Colonic mucosa (tissue), 4 donors: ENCODE results near the gene COMMD8. TPM values are rescaled to one million over a fixed set of nuclear protein-coding genes. Genes with fewer than 3 reads are reported as not detected.

Experiments used
- DNase-seq: peaks from one replicate; pipeline ENCODE4 v3.0.0-alpha.2; 2020
- H3K27ac ChIP-seq: fragments of 200-600 bp; one replicate; pipeline ENCODE4 v1.8.0; 2021
- H3K27me3 ChIP-seq: fragments of 200-600 bp; one replicate; pipeline ENCODE4 v1.8.0; 2021
- H3K36me3 ChIP-seq: fragments of 200-600 bp; one replicate; pipeline ENCODE4 v1.8.0; 2021
- H3K4me1 ChIP-seq: fragments of 200-600 bp; one replicate; pipeline ENCODE4 v1.8.0; 2021; ENCODE audit warnings: mild to moderate bottlenecking
- H3K4me3 ChIP-seq: fragments of 200-600 bp; one replicate; pipeline ENCODE4 v1.8.0; 2021
- H3K9ac ChIP-seq, 2 donors: one replicate each; pipeline ENCODE4 v1.7.0; 2013; ENCODE audit warnings: control low read depth in 2 of 2, low read depth in 2 of 2, low read length in 2 of 2
- H3K9me3 ChIP-seq: fragments of 200-600 bp; one replicate; pipeline ENCODE4 v1.8.0; 2021
- intact Hi-C: fragments of 100-400 bp; cut with DNase I; formaldehyde crosslinking; loops from one replicate; pipeline ENCODE4 v1.14.1; 2022
- total RNA-seq, 2 donors: library from RNA; stranded (reverse); fragmentation: NEBNext Ultra II Directional in 1 of 2; extraction: Animal tissue kit (Norgen Biotek cat#: 25700) in 1 of 2; gene quantifications; one replicate each; pipeline ENCODE4 v1.2.1, GENCODE V29; 2021
- TF ChIP-seq, protein P1 (sequence below): fragments of 200-600 bp; IDR thresholded peaks from one replicate; pipeline ENCODE4 v1.8.0; 2022; ENCODE audit warnings: antibody characterized with exemption, mild to moderate bottlenecking
- donor health status: healthy.
- donor health status: DM: no; HTN: no; CAD: no.
- donor health status: DM: no; HTN: no; CAD: no.

COMMD8 gene
- total RNA-seq, 2 donors from 2014 or later, result 18.6 to 21.8 TPM

DNA sequence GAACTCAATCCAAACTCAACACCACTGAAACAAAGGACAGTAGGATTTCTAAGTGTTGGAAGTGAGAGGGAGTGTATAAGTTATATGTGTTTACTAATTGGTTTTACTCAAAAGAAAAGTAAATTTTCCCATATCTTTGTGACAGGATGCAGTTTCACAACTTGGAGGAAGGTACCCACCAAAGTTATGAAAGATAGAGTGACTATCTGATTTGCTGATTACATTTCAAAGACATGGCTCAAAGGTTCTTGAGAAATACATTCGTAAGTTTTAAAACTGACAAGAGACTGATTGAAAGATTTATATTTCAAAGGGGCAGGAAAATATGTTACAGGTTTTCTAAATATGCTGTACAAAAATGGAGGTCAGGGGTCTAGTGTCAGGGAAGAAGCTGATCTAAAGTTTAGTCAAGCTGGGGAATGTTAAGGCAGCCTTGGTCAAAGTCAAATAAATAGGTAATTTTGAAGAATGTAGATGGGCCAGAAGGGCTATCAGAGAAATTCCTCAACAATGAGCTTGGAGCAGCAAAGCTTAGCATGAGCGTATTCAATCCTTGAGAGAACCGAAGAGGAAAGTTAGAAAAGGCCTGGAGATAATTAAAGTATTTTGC, 9.7 kb upstream of the COMMD8 start:
- no peak for DNase-seq
- H3K4me1 ChIP-seq, result no peaks in the 10 kb centered on the region
- intact Hi-C loops, result no loop called here
- no peaks in the 10 kb centered on the region for H3K27me3 ChIP-seq
- no peaks in the 10 kb centered on the region for H3K9me3 ChIP-seq
- H3K27ac ChIP-seq, result no peak overlapping the region
- no peaks in the 10 kb centered on the region for H3K36me3 ChIP-seq
- TF ChIP-seq, protein P1, sequence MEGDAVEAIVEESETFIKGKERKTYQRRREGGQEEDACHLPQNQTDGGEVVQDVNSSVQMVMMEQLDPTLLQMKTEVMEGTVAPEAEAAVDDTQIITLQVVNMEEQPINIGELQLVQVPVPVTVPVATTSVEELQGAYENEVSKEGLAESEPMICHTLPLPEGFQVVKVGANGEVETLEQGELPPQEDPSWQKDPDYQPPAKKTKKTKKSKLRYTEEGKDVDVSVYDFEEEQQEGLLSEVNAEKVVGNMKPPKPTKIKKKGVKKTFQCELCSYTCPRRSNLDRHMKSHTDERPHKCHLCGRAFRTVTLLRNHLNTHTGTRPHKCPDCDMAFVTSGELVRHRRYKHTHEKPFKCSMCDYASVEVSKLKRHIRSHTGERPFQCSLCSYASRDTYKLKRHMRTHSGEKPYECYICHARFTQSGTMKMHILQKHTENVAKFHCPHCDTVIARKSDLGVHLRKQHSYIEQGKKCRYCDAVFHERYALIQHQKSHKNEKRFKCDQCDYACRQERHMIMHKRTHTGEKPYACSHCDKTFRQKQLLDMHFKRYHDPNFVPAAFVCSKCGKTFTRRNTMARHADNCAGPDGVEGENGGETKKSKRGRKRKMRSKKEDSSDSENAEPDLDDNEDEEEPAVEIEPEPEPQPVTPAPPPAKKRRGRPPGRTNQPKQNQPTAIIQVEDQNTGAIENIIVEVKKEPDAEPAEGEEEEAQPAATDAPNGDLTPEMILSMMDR, result no peak
- no peak overlapping the region for H3K4me3 ChIP-seq
- no peak overlapping the region for H3K9ac ChIP-seq

GRCh38 chr4:47471591-47471990, 8.1 kb upstream of the COMMD8 start:
- no peaks in the 10 kb centered on the region for H3K9me3 ChIP-seq
- no peak overlapping the region for H3K27ac ChIP-seq
- no peak overlapping the region for H3K9ac ChIP-seq
- no peaks in the 10 kb centered on the region for H3K27me3 ChIP-seq
- no peaks in the 10 kb centered on the region for H3K36me3 ChIP-seq
- TF ChIP-seq, protein P1, result no peak
- intact Hi-C loops, result no loop called here
- H3K4me1 ChIP-seq, result no peaks in the 10 kb centered on the region
- H3K4me3 ChIP-seq, result no peak overlapping the region
- no peak for DNase-seq

DNA sequence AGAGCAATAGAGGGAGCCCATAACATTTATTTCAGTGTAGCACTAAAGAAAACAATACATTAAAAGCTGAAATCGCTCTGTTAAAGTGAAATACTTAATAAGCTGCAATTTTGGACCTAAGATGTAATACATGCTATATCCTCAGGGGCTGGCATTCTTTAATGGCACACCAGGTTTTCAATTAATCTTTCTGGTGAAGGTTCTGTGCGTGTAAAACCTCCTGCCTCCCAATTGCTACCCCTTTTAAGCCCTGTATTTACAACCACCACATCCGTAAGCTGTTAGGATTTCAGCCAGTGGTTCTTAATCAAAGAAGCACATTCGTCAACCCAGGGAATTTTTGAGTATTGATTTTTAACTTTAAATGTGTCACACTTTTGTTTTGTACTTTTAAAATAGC, 7.6 kb upstream of the COMMD8 start:
- Histone ChIP-seq H3K36me3 (no peaks in the 10 kb centered on the region), H3K9ac (no peak overlapping the region), H3K27ac (no peak overlapping the region), H3K27me3 (no peaks in the 10 kb centered on the region), H3K9me3 (no peaks in the 10 kb centered on the region), H3K4me3 (no peak overlapping the region), H3K4me1 (no peaks in the 10 kb centered on the region)
- TF ChIP-seq, protein P1, result no peak
- DNase-seq, result no peak
- intact Hi-C loops, result no loop called here

GRCh38 chr4:47469951-47470350, 6.4 kb upstream of the COMMD8 start:
- no peaks in the 10 kb centered on the region for H3K9me3 ChIP-seq
- H3K27ac ChIP-seq, result no peak overlapping the region
- H3K4me3 ChIP-seq, result no peak overlapping the region
- TF ChIP-seq, protein P1, result no peak
- no peak overlapping the region for H3K9ac ChIP-seq
- no peaks in the 10 kb centered on the region for H3K4me1 ChIP-seq
- DNase-seq, result no peak
- H3K27me3 ChIP-seq, result no peaks in the 10 kb centered on the region
- intact Hi-C loops, result loop anchor here (10.0 kb wide), 1 partner anchor 95 kb away; no protein-coding TSS in a partner anchor
- H3K36me3 ChIP-seq, result no peaks in the 10 kb centered on the region

- Histone ChIP-seq H3K36me3 (no peaks in the 10 kb centered on the region), H3K4me3 (no peak overlapping the region), H3K9me3 (no peaks in the 10 kb centered on the region), H3K27me3 (no peaks in the 10 kb centered on the region), H3K9ac (no peak overlapping the region), H3K4me1 (no peaks in the 10 kb centered on the region), H3K27ac (no peak overlapping the region)
- no peak for DNase-seq
- TF ChIP-seq, protein P1, result no peak
- intact Hi-C loops, result loop anchor here (10.0 kb wide), 1 partner anchor 96 kb away; no protein-coding TSS in a partner anchor
Measured at GRCh38 chr4:47468706-47469365, 5.3 kb upstream of the COMMD8 start.
